ENCODE measurements around the gene POPDC2. TPM values are rescaled to one million over a fixed set of nuclear protein-coding genes. Genes with fewer than 3 reads are reported as not detected.

POPDC2 gene
- total RNA-seq, 1 experiment from 2014 or later, result 0.37 TPM

DNA sequence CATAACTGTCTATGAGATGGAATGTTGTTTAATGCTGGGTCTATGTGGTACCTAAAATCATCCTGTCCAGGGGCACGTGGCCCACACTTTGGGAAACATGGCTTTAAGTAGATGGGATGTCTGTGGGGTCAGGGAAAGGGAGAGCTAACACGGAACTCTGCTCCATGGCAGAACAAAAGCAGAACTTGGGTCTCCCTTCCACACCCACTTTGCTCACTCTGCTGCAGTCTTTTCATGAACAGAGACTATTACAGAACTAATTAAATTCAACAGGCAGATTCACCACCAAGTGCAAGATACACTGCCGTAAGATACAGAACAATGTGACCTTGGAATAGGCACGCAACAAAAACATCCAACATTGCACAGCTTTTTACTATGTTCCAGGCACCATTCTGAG is 28.2 kb downstream of the POPDC2 start:
- Histone ChIP-seq H4K20me1 (ENCODE audit: control insufficient read depth, insufficient read depth, insufficient read length) (no peaks in the 10 kb centered on the region), H4K8ac (replicated peaks; ENCODE audit: insufficient read length, low read depth, low read length) (no peak overlapping the region), H3K27ac (ENCODE audit: insufficient read length, low read depth, low read length) (no peak overlapping the region), H2BK12ac (ENCODE audit: insufficient read length, low read depth, low read length) (no peak overlapping the region), H2BK20ac (ENCODE audit: low read depth, low read length, poor library complexity, severe bottlenecking) (no peak overlapping the region), H4K5ac (ENCODE audit: insufficient read length, low read depth, low read length) (no peak overlapping the region), H3K18ac (ENCODE audit: insufficient read length, low read depth, low read length) (no peak overlapping the region), H4K91ac (ENCODE audit: insufficient read length, low read depth, low read length) (no peak overlapping the region), H3K79me1 (ENCODE audit: insufficient read depth, low read depth, low read length, poor library complexity, severe bottlenecking) (no peaks in the 10 kb centered on the region), H3K4me1 (ENCODE audit: insufficient read depth, low read length) (no peaks in the 10 kb centered on the region), H3K4ac (ENCODE audit: low read depth, low read length) (no peak overlapping the region), H3T11ph (ENCODE audit: low read length) (no peak overlapping the region), H2BK5ac (ENCODE audit: insufficient read length, low read length) (no peak overlapping the region), H3K9ac (ENCODE audit: extremely low read depth, insufficient read length, low read length) (no peak overlapping the region), H2AK5ac (ENCODE audit: insufficient read length, low read length) (no peak overlapping the region), H3K79me2 (ENCODE audit: insufficient read depth, low read length) (no peaks in the 10 kb centered on the region), H3K9me3 (ENCODE audit: control insufficient read depth, low read depth, low read length) (no peaks in the 10 kb centered on the region), H3K14ac (ENCODE audit: insufficient read depth, low read length) (no peak overlapping the region), H3K23ac (ENCODE audit: insufficient read length, low read depth, low read length) (no peak overlapping the region), H3K27me3 (ENCODE audit: insufficient read depth, low read length) (no peaks in the 10 kb centered on the region), H2BK15ac (ENCODE audit: low read depth, low read length) (no peak overlapping the region), H3K23me2 (ENCODE audit: insufficient read length, low read depth, low read length, poor library complexity, severe bottlenecking) (no peaks in the 10 kb centered on the region), H3K4me2 (ENCODE audit: insufficient read depth, insufficient read length, low read length) (no peak overlapping the region), H3K56ac (ENCODE audit: insufficient read length, low read depth, low read length) (no peak overlapping the region), H2AFZ (ENCODE audit: low read length) (no peak overlapping the region), H2BK120ac (ENCODE audit: low read depth, low read length, poor library complexity, severe bottlenecking) (no peak overlapping the region)
- TF ChIP-seq, protein P1, sequence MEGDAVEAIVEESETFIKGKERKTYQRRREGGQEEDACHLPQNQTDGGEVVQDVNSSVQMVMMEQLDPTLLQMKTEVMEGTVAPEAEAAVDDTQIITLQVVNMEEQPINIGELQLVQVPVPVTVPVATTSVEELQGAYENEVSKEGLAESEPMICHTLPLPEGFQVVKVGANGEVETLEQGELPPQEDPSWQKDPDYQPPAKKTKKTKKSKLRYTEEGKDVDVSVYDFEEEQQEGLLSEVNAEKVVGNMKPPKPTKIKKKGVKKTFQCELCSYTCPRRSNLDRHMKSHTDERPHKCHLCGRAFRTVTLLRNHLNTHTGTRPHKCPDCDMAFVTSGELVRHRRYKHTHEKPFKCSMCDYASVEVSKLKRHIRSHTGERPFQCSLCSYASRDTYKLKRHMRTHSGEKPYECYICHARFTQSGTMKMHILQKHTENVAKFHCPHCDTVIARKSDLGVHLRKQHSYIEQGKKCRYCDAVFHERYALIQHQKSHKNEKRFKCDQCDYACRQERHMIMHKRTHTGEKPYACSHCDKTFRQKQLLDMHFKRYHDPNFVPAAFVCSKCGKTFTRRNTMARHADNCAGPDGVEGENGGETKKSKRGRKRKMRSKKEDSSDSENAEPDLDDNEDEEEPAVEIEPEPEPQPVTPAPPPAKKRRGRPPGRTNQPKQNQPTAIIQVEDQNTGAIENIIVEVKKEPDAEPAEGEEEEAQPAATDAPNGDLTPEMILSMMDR (conservative IDR thresholded peaks at IDR 0.05), result no peak
- DNase-seq, result no peak
- Mint-ChIP-seq H3K27me3 (ENCODE audit: low read depth) (peaks cover 2% of the 10 kb centered on the region), H3K4me3 (no peak overlapping the region), H3K4me1 (peaks cover 10 to 14% of the 10 kb centered on the region in 2 experiments), H3K36me3 (ENCODE audit: insufficient read depth in 1 of 3, low read depth in 3 of 3) (no peaks in the 10 kb centered on the region), H3K9me3 (no peaks in the 10 kb centered on the region), H3K27ac (no peak overlapping the region)
- WGBS (ENCODE audit: extremely low coverage, insufficient read length, low lambda C conversion rate), result no CpG with 5 or more reads among the region's 4 CpGs
